HG03175 (cell line): ENCODE results near the gene GNPTG.
"Not testable (repeated sequence)": the region's sequence is repeated elsewhere in the genome, so short reads cannot be mapped to it uniquely, and the experiment has no call there.

ENCODE experiments used
- ATAC-seq: cut with Tn5 transposase; IDR thresholded peaks from one replicate; pipeline ENCODE4 v1.9.1; 2021; ENCODE audit warnings: mild to moderate bottlenecking, moderate library complexity; ENCODE audit not compliant: unreplicated experiment

GNPTG gene

DNA sequence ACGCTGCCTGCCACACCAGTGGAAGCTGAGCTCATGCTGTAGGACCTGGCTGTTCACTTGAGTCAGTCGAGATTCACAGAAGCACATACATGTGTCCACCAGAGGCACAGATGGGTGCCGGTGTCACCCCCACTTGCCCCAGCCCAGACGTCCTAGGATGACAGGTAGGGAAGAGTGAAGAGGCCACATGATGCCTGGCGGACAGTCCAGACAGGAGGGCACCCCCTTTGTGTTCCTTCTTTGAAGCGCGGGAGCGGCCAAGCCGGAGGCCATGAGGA lies 33.5 kb upstream of the GNPTG start:
- ATAC-seq: no peak

DNA sequence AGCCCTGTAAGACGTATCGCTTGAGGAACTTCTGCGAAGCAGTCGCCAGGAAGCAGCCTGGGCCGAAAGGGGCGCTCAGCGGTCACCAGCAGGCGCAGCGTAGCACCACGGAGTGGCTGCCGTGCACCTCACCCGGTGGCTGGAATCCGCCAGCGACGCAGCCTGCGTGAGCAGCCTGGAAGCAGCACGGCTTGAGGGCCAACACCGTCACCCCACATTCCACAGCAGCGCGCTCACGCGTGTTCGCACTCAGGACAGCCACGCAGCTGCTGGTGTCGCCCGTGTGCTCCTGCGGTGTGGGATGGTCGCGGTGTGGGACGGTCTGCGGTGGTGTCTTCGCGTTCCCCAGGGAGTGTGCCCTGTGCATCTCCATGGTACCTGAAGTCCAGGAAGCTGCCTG lies 32.7 kb upstream of the GNPTG start:
- ATAC-seq: no peak

DNA sequence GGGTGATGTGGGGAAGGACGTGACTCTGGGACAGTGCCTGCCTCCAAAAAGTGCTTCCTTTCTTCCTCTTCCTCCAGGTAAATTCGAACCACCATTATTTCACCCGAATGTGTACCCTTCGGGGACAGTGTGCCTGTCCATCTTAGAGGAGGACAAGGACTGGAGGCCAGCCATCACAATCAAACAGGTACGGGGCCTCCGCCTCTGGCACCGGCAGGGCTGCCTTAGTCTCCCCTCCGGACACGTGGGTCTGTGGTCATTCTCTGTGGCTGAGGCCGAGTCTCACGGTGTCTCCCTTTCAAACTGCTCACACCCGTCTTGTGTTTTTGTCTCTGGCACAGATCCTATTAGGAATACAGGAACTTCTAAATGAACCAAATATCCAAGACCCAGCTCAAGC lies 31.6 kb upstream of the GNPTG start:
- ATAC-seq: no peak

DNA sequence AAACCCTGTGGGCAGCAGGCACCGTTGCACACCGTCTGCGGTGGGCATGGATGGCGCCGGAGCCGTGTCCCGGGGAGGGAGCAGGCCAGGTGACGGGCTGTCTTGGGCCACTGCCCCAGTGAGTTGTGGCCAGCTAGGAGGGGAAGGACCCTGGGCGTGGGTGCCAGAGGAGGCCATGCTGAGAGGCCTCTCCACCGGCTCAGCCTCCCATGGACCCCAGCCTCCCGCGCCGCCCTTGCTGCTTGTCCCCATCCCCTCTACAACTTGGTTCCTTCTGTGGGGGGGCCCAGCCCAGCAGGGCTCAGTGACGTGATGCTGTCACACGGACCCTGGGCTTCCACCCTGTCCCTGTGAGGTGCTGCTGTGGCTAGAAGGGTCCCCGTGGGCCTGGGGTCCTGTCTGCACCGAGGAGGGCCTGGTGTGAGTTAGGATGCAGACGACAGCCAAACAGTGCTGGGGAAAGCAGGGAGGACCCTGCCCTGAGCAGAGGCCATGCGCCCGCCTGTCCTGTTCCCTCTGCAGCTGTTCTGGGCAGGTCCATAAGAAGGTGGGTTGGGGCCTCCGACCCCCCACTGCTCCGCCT lies 31.0 kb upstream of the GNPTG start:
- ATAC-seq: no peak

DNA sequence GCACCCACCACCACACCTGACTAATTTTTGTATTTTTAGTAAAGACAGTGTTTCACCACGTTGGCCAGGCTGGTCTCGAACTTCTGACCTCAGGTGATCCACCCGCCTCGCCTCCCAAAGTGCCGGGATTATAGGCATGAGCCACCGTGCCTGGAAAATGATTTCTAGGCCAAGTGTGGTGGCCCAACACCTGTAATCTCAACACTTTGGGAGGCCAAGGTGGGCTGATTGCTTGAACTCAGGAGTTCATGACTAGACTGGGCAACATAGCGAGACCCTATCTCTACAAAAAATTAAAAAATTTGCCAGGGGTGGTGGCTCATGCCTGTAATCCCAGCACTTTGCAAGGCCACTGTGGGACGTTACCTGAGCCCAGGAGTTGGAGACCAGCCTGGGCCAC lies 29.3 kb upstream of the GNPTG start:
- no peak for ATAC-seq

DNA sequence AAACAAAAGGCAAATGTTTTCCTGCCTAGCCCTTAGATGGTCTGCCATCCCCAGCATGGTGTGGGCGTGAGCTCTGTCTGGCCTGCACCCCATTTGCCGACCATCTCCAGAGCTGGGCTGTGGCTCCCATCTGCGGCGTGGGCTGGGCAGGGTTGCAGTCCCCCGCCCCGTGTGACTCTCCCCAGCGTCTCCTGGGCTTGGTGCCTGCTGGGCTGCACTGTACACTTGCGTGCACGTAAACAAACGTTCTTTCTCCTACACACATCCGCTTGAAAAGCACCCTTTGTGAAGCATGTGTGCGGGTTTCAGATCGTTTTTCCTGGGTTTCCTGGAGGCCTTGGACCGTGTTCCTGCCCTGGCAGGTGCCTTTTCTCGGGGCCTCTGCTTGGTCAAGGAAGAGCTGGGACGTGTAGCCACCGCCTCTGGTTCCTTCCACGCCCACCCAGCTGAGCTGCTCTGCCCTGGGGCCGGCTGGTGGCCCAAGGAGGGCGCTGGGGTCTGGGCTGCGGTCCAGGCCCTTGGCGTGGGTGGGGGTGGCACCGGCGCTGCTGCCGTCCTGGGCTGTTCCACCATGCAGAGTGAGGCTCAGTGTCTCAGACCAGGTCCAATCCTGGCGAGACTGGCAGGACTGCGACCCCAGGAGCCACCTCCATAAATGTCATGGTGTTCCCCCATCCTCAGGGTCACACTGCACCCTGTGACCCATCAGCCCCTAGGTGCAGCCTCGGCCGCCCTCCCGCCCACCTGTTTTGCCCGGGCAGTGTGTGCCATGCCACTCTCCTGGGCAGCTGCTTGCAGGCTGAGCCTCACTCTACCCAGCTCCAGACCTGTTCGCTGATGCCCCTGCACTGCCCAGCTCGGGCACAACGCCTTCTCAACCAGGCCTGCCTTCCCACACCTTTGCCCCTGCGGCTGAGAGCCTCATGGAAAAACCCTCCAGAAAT lies 28.2 kb upstream of the GNPTG start:
- no peak for ATAC-seq

DNA sequence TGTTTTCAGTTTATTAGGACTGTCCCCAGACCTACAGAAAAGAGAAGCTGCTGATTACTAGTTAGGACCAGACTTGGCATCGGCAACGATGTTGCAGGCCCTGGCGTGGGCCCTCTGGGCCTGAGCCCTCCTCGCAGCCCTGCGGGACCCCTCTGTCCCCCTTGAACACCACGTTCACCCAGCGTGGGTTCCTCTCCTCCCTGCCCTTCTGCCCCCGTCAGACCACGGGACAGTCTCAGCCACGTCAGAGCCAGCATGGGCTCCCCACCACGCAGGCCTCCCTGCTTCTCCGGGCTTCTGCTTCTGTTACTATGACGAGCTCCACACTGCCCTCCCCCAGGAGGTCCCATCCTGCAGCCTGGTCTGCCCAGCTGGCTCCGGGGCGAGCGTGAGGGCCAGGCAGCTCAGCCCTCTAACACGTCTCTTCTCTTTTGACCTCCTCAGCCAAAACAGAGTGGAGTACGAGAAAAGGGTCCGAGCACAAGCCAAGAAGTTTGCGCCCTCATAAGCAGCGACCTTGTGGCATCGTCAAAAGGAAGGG lies 27.4 kb upstream of the GNPTG start:
- no peak for ATAC-seq

DNA sequence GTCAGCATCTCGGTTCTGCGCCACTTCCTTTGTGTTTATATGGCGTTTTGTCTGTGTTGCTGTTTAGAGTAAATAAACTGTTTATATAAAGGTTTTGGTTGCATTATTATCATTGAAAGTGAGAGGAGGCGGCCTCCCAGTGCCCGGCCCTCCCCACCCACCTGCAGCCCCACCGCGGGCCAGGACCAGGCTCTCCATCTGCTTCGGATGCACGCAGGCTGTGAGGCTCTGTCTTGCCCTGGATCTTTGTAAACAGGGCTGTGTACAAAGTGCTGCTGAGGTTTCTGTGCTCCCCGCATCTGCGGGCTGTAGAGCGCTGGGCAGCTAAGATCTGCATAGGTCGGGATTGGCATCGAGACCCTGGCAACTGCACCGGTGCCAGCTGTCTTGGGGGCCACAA lies 26.5 kb upstream of the GNPTG start:
- no peak for ATAC-seq

DNA sequence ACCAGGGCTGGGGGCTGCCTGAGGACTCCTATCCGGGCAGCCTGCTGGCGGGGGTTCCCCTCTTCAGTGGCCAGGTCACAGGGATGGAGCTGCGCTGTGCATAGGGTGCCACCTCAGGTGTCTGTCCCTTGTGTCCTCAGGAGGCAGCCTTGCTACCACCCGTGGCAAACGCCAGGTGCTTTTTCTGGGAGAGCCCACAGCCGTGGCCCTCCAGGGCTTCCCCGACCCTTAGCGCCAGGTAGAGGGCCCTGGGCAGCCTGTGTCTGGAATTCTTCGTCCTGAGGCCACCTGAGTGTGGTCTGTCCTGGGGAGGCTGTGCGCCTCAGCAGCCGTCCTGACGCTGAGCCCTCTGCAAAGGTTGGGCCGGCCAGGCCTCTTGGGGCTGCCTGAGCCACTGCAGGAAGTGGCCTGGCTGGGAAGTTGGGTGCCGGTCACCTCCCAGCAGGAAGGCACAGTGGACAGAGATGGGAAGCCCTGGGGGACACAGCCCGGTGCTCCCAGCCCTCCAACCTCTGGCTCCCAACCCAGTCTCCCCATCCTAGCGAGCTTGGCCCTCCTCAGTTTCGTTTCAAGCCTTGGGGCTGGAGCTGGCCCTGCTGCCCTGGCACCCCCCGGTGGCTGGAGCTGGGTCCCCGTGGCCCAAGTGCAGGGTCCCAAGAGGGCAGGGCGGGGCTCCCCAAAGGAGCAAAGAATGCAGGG lies 25.9 kb upstream of the GNPTG start:
- no peak for ATAC-seq

DNA sequence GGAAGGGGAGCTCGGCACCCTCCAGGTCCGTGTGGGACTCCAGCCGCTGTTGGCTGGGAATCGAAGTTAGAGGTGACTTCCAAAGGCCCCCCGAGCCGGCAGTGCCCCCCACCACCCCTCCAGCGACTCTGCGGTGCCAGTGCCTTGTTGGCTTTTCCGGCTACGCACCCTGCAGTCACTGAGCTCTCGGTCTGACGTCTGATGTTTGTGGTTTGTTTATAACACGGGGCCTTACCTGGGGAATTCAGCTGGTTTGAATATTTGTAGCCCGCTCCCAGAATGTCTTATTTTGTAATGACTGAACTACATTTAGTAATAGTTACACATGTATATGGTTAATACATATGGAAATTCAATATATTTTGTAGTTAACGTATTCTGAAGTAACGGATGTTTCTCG lies 25.3 kb upstream of the GNPTG start:
- ATAC-seq: no peak

DNA sequence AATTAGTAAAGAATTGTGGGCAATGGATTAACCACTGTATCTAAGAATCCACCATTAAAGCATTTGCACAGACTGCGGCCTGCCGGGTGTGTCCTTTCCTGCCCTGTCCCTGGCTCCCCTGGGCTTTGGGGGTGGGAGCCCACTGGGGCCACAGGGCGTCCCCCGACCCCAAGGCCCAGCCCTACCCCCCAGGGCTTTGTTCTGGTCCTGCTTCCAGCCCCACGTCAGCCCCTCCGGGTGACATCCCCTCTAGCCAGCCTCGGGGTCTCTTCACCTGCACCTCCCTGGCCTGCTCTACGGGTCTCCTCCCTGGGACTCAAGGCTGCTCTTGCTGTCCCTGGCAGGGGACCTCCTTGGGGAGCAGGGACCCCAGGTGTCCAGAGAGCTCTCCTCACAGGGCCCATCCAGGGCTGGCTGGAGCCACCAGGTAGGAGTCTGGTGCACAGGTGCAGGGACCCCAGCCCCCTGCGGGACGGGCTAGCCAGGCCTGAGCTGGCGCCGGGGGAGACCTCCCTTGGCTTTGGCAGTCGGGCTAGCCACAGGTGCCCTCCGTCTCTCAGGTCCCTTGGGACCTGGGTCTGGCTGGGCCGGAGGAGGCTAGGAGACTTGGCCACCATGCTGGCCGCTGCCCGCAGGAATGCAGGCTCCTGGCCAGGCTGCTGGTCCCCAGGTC lies 24.6 kb upstream of the GNPTG start:
- ATAC-seq: no peak

DNA sequence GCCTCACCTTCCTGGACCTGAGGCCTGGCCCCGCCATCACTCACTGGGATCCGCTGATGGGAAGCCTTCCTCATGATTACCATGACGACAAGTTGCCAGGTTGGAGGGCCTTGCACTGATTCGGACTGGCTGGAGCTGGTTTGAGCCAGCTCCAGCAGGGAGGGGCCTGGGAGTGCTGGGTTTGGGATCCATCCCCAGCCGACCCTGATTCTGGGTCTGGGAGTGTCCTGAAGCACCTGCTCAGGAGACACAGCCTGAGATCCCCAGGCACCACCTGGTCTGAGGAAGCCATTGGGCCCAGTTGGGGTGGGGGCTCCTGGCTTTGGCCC lies 24.1 kb upstream of the GNPTG start:
- ATAC-seq: no peak

DNA sequence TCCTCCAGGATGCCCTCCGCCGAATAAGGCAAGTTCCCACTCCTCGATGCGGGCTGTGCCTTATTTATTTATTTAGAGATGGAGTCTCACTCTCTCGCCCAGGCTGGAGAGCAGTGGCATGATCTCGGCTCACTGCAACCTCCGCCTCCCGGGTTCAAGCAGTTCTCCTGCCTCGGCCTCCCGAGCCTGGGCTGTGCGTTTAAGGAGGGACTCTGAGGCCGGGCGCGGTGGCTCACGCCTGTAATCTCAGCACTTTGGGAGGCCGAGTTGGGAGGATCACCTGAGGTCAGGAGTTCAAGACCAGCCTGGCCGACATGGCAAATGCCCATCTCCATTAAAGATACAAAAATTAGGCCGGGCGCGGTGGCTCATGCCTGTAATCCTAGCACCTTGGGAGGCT lies 23.6 kb upstream of the GNPTG start:
- not testable (repeated sequence) for ATAC-seq

DNA sequence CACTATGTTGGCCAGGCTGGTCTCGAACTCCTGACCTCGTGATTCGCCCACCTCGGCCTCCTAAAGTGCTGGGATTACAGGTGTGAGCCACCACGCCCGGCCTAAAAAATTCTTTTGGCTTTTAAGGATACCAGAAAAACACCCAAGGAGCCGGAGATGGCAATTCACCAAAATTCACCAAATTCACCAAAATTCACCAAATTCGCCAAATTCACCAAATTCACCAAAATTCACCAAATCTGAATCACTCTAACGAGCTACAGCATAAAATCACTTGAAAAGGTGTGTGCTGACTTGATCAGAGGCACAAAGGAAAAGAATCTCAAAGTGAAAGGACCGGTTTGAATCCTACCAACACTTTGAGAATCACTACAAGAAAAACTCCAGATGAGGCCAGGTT lies 22.8 kb upstream of the GNPTG start:
- ATAC-seq: not testable (repeated sequence)

DNA sequence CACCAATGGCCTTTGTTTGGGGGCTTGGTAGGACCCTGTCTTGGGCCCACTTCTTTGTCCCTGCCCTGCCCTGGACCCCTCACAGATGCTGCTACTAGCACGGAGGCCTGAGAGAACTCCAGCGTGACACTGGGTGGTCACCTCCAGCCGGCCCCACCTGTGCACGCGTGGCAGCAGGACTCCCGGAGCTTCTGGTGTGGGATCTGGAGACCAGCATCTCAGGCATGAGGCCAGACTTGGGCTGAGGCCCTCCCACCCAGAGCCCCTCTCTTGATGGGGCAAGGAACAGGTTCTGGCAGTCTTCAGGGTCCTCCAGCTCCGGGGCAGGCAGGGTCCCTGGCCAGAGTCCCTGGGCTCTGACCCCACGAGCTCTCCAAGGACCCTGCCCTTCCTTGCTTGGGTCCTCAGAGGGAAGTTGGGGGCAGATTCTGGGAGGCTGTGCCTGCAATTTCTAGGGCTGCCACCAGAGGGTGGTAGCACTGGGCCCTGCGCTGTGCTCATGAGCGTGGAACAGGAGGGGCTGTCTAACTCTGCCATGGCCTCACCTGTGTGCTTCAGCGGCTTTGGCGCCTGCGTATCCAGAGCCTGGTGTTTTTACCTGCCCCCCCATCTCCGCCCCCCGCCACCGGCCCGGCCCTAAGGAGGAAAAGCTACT lies 21.3 kb upstream of the GNPTG start:
- no peak for ATAC-seq

DNA sequence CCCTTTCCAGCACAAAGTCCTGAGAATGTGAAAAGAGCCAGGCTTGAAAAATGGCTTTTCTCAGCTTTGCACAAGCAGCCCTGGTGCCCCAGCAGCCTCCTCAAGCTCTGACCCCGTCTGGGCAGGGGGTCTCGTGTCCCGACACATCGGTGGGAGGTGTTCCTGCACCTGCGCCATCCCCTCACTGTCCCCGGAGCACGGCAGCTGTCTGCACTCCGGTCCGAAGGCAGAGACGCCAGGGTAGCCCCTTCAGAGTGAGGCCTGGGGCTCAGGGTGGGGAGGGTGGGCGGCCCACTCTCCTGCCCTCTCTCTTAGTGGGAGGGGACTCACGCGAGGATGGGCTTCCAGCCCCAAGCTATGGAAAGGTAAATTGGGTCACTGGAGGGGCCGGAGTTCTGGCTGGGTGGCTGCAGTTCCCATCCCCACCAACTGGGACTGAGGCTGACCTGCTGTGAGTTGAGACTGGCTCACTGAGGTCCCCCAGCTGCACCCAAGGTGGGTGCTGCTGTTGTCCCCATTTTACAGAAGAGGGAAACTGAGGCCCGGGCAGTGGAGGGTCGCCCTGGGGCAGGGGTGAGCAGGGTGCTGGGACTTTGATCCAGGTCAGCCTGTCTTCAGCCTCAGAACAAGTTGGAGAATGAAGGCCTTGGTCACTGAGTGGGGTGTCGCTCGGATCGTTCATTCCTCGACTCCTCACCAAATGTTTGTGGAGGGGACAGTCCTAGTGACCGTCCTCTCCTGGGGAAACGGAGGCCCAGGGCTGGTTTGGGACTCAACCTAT lies 20.6 kb upstream of the GNPTG start:
- peak; percentile 5 for ATAC-seq

DNA sequence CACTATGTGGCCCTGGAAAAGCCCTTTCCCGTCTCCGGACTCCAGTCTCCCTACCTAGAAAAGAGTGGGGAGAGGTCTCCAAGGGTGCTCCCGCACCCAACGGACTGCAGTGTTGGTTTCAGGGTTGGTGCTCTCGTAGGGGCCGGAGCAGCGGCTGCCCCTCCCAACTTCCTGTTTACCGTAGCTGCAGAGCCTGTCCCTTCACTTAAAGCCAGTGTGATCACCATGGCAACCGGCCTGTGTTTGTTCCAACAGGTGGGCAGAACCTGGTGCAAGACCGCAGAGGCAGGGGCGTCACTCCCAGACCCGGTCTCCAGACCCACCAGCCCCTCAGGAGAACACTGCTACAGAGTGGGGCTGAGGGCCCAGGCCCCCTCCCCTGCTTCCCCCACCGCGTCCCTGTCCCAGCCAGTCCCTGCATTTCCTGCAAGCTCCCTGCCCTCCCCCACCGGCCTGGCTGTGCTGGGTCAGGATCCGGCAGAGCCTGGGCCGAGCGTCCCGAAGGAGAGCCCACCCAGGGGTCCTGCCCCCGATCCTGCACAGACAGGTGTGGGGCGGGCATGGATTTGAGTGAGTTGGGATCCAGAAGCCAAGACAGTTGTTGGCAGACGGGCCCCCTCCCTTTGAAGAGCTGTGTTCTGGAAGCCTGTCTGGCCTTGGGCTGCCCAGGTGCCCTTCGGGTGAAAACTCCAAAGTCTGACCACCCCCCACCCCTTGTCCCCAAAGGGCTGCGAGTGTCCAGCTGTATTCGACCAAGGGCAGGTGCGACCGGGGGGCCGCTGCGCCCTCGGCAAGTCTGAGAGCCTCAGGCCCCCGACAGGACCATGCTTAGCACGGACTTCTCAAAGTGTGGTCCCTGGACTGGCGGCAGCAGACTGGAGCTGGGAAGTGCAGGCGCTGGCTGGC lies 19.8 kb upstream of the GNPTG start:
- ATAC-seq: peak; percentile 65

DNA sequence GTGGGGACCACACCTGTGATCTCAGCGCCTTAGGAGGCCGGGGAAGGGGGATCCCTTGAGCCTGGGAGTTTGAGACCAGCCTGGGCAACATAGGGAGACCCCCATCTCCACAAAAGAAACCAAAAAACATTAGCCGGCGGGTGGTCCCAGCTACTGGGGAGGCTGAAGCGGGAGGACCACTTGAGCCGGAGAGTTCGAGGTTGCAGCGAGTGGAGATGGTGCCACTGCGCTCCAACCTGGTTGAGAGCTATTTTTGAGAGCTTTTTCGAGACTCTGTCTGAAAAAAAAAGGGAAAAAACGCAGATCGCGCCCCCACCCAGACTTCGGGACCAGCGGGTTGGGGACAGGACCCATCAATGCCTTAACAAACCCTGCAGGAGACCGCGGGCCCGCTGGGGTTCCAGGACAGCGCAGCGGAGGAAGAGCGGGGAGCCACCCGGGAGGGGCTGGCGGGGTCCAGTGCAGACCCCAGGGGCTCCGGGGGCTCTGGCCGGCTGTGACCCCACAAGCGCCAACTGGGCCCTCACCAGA lies 19.0 kb upstream of the GNPTG start:
- no peak for ATAC-seq
